Neuronal stem cell (in vitro differentiated cells): Measurements from ENCODE around the gene BTNL9.
"Not testable (repeated sequence)": the region's sequence is repeated elsewhere in the genome, so short reads cannot be mapped to it uniquely, and the experiment has no call there.

ENCODE experiments used
- DNase-seq: peaks from one replicate; pipeline ENCODE4 v3.0.0-alpha.2; 2013; ENCODE audit warnings: low spot score
- H2AFZ ChIP-seq: one replicate; pipeline ENCODE4 v1.6.1; 2013; ENCODE audit warnings: mild to moderate bottlenecking, low read length, inconsistent platforms
- H2AK5ac ChIP-seq: 2 replicates; pipeline ENCODE4 v1.6.1; 2013; ENCODE audit warnings: low read depth, mild to moderate bottlenecking, inconsistent platforms, low read length, moderate library complexity, mixed read lengths
- H2BK120ac ChIP-seq: 2 replicates; pipeline ENCODE4 v1.6.1; 2013; ENCODE audit warnings: low read depth, mild to moderate bottlenecking, inconsistent platforms, low read length, moderate library complexity, mixed read lengths
- H2BK12ac ChIP-seq: one replicate; pipeline ENCODE4 v1.6.1; 2013; ENCODE audit warnings: low read length, inconsistent platforms
- H2BK15ac ChIP-seq: 2 replicates; pipeline ENCODE4 v1.6.1; 2013; ENCODE audit warnings: mild to moderate bottlenecking, low read length, inconsistent platforms, mixed read lengths
- H2BK5ac ChIP-seq: one replicate; pipeline ENCODE4 v1.6.1; 2013; ENCODE audit warnings: inconsistent platforms, mild to moderate bottlenecking, low read length, moderate library complexity
- H3K14ac ChIP-seq: one replicate; pipeline ENCODE4 v1.6.1; 2013; ENCODE audit warnings: low read length, inconsistent platforms
- H3K18ac ChIP-seq: 2 replicates; pipeline ENCODE4 v1.6.1; 2013; ENCODE audit warnings: low read length, inconsistent platforms
- H3K23ac ChIP-seq: 2 replicates; pipeline ENCODE4 v1.6.1; 2013; ENCODE audit warnings: low read depth, mild to moderate bottlenecking, mixed read lengths, low read length, inconsistent platforms; ENCODE audit not compliant: poor library complexity
- H3K27ac ChIP-seq: replicated peaks from 3 replicates; pipeline ENCODE4 v1.5.1; 2013; ENCODE audit warnings: low read length, inconsistent platforms
- H3K27me3 ChIP-seq, 3 experiments: 2 replicates each; pipeline ENCODE4 v1.6.1; 2013; ENCODE audit warnings: low read length in 3 of 3, mild to moderate bottlenecking in 2 of 3, inconsistent platforms in 1 of 3, low read depth in 1 of 3, mixed read lengths in 1 of 3, moderate library complexity in 1 of 3; ENCODE audit not compliant: control insufficient read depth in 3 of 3, insufficient read depth in 3 of 3
- H3K36me3 ChIP-seq, 2 donors: replicated peaks in 1 of 2; 2 replicates each; pipeline ENCODE4 v1.6.1; 2013; ENCODE audit warnings: low read length in 2 of 2; ENCODE audit not compliant: control insufficient read depth in 2 of 2, insufficient read depth in 2 of 2
- H3K4ac ChIP-seq: 2 replicates; pipeline ENCODE4 v1.6.1; 2013; ENCODE audit warnings: inconsistent platforms, mild to moderate bottlenecking, low read length, moderate library complexity
- H3K4me1 ChIP-seq, 2 donors: 1 replicate in 1 of 2; 2 replicates in 1 of 2; pipeline ENCODE4 v1.6.1; 2013; ENCODE audit warnings: low read length in 2 of 2, low read depth in 1 of 2; ENCODE audit not compliant: control insufficient read depth in 2 of 2, insufficient read depth in 1 of 2
- H3K4me2 ChIP-seq: one replicate; pipeline ENCODE4 v1.6.1; 2013; ENCODE audit warnings: mild to moderate bottlenecking, low read length, inconsistent platforms; ENCODE audit not compliant: insufficient read depth, poor library complexity, severe bottlenecking
- H3K4me3 ChIP-seq, 2 donors: 2 replicates each; pipeline ENCODE4 v1.5.1; 2013; ENCODE audit warnings: low read length in 2 of 2, mild to moderate bottlenecking in 2 of 2, inconsistent platforms in 1 of 2, moderate library complexity in 1 of 2
- H3K79me1 ChIP-seq: one replicate; pipeline ENCODE4 v1.6.1; 2013; ENCODE audit warnings: low read depth, mild to moderate bottlenecking, inconsistent platforms, low read length, moderate library complexity
- H3K9ac ChIP-seq: one replicate; pipeline ENCODE4 v1.6.1; 2013; ENCODE audit warnings: mild to moderate bottlenecking, low read depth, low read length, inconsistent platforms; ENCODE audit not compliant: poor library complexity
- H3K9me3 ChIP-seq, 2 donors: replicated peaks in 1 of 2; 2 replicates each; pipeline versions ENCODE3 to v1.6.1; 2013; ENCODE audit warnings: low read length in 2 of 2, mild to moderate bottlenecking in 2 of 2, inconsistent platforms in 1 of 2, low read depth in 1 of 2, mixed read lengths in 1 of 2, moderate library complexity in 1 of 2; ENCODE audit not compliant: control insufficient read depth in 2 of 2, insufficient read depth in 1 of 2
- H4K8ac ChIP-seq: one replicate; pipeline ENCODE4 v1.6.1; 2013; ENCODE audit warnings: low read depth, mild to moderate bottlenecking, inconsistent platforms, low read length, moderate library complexity
- H4K91ac ChIP-seq: one replicate; pipeline ENCODE4 v1.6.1; 2013; ENCODE audit warnings: low read length, low read depth, mild to moderate bottlenecking, inconsistent platforms; ENCODE audit not compliant: poor library complexity
- WGBS, 2 donors: extraction: QIAGEN DNeasy Blood & Tissue Kit; methylation state at CpG; one replicate each; pipeline ENCODE4 v1.1.7; 2013; ENCODE audit warnings: missing lambda C conversion rate in 2 of 2, mixed read lengths in 1 of 2; ENCODE audit not compliant: insufficient read length in 2 of 2, insufficient replicate concordance in 1 of 2; ENCODE audit errors: extremely low coverage in 2 of 2; 5-methylcytosine and 5-hydroxymethylcytosine counted together

Gene BTNL9

DNA sequence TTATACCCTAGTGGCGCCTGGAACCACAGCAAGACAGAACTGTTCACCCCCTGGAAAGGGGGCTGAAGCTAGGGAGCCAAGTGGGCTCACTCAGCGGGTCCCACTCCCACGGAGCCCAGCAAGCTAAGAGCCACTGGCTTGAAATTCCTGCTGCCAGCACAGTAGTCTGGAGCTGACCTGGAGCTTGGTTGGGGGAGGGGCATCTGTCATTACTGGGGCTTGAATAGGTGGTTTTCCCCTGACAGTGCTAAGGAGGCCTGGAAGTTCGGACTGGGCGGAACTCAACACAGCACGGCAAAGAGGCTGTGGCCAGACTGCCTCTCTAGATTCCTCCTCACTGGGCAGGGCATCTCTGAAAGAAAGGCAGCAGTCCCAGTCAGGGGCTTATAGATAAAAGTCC, 31.9 kb upstream of the BTNL9 start:
- Histone ChIP-seq H4K91ac (no peak overlapping the region), H3K9ac (no peak overlapping the region), H2BK15ac (no peak overlapping the region), H3K9me3 (peaks cover 0 to 3% of the 10 kb centered on the region in 2 donors), H3K4me1 (no peaks in the 10 kb centered on the region), H3K23ac (no peak overlapping the region), H3K18ac (no peak overlapping the region), H3K4ac (no peak overlapping the region), H2AK5ac (no peak overlapping the region), H4K8ac (no peak overlapping the region), H3K79me1 (no peaks in the 10 kb centered on the region), H3K4me2 (no peak overlapping the region), H3K36me3 (no peaks in the 10 kb centered on the region), H3K14ac (no peak overlapping the region), H2BK5ac (no peak overlapping the region), H3K27ac (no peak overlapping the region), H2AFZ (no peak overlapping the region), H3K4me3 (no peak overlapping the region), H2BK12ac (no peak overlapping the region), H2BK120ac (no peak overlapping the region), H3K27me3 (no peaks in the 10 kb centered on the region)
- DNase-seq, result no peak
- no CpG with 5 or more reads among the region's 6 CpGs for WGBS, 2 donors

- not testable (repeated sequence) for H3K4me2 ChIP-seq, H3K23ac ChIP-seq, H3K36me3 ChIP-seq, H3K9me3 ChIP-seq, H3K18ac ChIP-seq, H2AFZ ChIP-seq, H3K4me1 ChIP-seq, H4K8ac ChIP-seq, H3K9ac ChIP-seq, H2BK5ac ChIP-seq, DNase-seq, H3K27me3 ChIP-seq, H2AK5ac ChIP-seq, H2BK120ac ChIP-seq, H3K14ac ChIP-seq, H4K91ac ChIP-seq, H3K4me3 ChIP-seq, H3K27ac ChIP-seq, H3K79me1 ChIP-seq, H2BK12ac ChIP-seq, H2BK15ac ChIP-seq, H3K4ac ChIP-seq
- no CpG with 5 or more reads among the region's 4 CpGs for WGBS, 2 donors
Measured at GRCh38 chr5:181010018-181010417, 30.0 kb upstream of the BTNL9 start.

- H3K4me2 ChIP-seq, H2AFZ ChIP-seq, H2AK5ac ChIP-seq, H3K23ac ChIP-seq, DNase-seq, H2BK12ac ChIP-seq, H3K9me3 ChIP-seq, H3K4me1 ChIP-seq, H3K36me3 ChIP-seq, H4K91ac ChIP-seq, H3K79me1 ChIP-seq, H3K18ac ChIP-seq, H3K27me3 ChIP-seq, H2BK15ac ChIP-seq, H2BK120ac ChIP-seq, H3K14ac ChIP-seq, H3K4me3 ChIP-seq, H2BK5ac ChIP-seq, H3K27ac ChIP-seq, H4K8ac ChIP-seq, H3K4ac ChIP-seq, H3K9ac ChIP-seq: not testable (repeated sequence)
Measured at GRCh38 chr5:181014654-181015053, 25.4 kb upstream of the BTNL9 start.

DNA sequence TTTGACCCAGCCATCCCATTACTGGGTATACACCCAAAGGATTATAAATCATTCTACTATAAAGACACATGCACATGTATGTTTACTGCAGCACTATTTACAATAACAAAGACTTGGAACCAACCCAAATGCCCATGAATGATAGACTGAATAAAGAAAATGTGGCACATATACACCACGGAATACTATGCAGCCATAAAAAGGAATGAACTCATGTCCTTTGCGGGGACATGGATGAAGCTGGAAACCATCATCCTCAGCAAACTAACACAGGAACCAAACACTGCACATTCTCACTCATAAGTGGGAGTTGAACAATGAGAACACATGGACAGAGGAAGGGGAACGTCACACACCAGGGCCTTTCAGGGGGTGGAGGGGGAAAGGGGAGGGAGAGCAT, 22.6 kb upstream of the BTNL9 start:
- not testable (repeated sequence) for H2BK5ac ChIP-seq, H2BK12ac ChIP-seq, DNase-seq, H4K91ac ChIP-seq, H4K8ac ChIP-seq, H2AK5ac ChIP-seq, H2AFZ ChIP-seq, H3K36me3 ChIP-seq, H3K9me3 ChIP-seq, H3K4ac ChIP-seq, H3K79me1 ChIP-seq, H3K4me1 ChIP-seq, H3K27me3 ChIP-seq, H3K14ac ChIP-seq, H3K27ac ChIP-seq, H3K4me3 ChIP-seq, H2BK120ac ChIP-seq, H3K9ac ChIP-seq, H3K4me2 ChIP-seq, H3K23ac ChIP-seq, H3K18ac ChIP-seq, H2BK15ac ChIP-seq
- no CpG with 5 or more reads among the region's 3 CpGs for WGBS, 2 donors
